H1 (cell line): ENCODE measurements around the gene SLC30A9. TPM values are rescaled to one million over a fixed set of nuclear protein-coding genes. Genes with fewer than 3 reads are reported as not detected.

ENCODE experiments used
- BCL11A ChIP-seq, 2 experiments: IDR thresholded peaks; one replicate each; pipeline ENCODE4 v1.6.1; 2011; ENCODE audit warnings: low read depth in 2 of 2, low read length in 2 of 2, mild to moderate bottlenecking in 2 of 2
- CTBP2 ChIP-seq: IDR thresholded peaks from 2 replicates; pipeline ENCODE4 v1.7.0; 2011; ENCODE audit warnings: borderline replicate concordance, mild to moderate bottlenecking, moderate library complexity, mixed read lengths, low read length; ENCODE audit not compliant: insufficient read depth, insufficient read length
- EZH2 ChIP-seq: fragments of 200-600 bp; sonication (generic); IDR thresholded peaks from 2 replicates; pipeline ENCODE4 v1.7.1; 2012; ENCODE audit warnings: low read depth, mild to moderate bottlenecking, moderate library complexity, low read length, inconsistent platforms; ENCODE audit not compliant: severe bottlenecking
- HDAC2 ChIP-seq, 2 experiments: fragments of 300-600 bp in 1 of 2; sonication (generic) in 1 of 2; IDR thresholded peaks; 2 replicates each; pipeline ENCODE4 v1.6.1; 2011 to 2012; ENCODE audit warnings: low read depth in 2 of 2, low read length in 2 of 2, mild to moderate bottlenecking in 2 of 2, moderate library complexity in 2 of 2, borderline replicate concordance in 1 of 2, inconsistent platforms in 1 of 2
- JUND ChIP-seq: IDR thresholded peaks from 2 replicates; pipeline ENCODE4 v1.6.1; 2011; ENCODE audit warnings: mild to moderate bottlenecking, improper control_type of control experiment, low read length
- SIN3A ChIP-seq, 2 experiments: IDR thresholded peaks in 1 of 2; conservative IDR thresholded peaks in 1 of 2; 2 replicates each; pipeline ENCODE4 v1.6.1; 2011 to 2012; ENCODE audit warnings: low read length in 2 of 2, improper control_type of control experiment in 1 of 2, low read depth in 1 of 2, mild to moderate bottlenecking in 1 of 2
- polyA plus RNA-seq, 7 experiments: library from polyadenylated mRNA; depleted of rRNA in 3 of 7; stranded (reverse) in 5 of 7; unstranded in 2 of 7; fragments of >200 nt in 5 of 7; fragments of 200-250 nt in 2 of 7; gene quantifications; 1 replicate in 5 of 7; 2 replicates in 1 of 7; 4 replicates in 1 of 7; pipeline versions ENCODE4 v1.2.1 to v1.2.3, GENCODE V29; 2011 to 2013; ENCODE audit warnings: missing spikeins in 2 of 7, mixed read lengths in 2 of 7
- total RNA-seq: library from RNA; stranded (reverse); fragmentation: NEBNext Ultra II Directional; extraction: Animal tissue kit (Norgen Biotek cat#: 25700); gene quantifications from 2 replicates; pipeline ENCODE4 v1.2.1, GENCODE V29; 2021

SLC30A9 gene
- total and polyA plus RNA-seq, 2 of the 8 experiments (the other 6 are each of a cell fraction or from before 2014, with no cell fraction given), result 41.2 to 67.2 TPM

DNA sequence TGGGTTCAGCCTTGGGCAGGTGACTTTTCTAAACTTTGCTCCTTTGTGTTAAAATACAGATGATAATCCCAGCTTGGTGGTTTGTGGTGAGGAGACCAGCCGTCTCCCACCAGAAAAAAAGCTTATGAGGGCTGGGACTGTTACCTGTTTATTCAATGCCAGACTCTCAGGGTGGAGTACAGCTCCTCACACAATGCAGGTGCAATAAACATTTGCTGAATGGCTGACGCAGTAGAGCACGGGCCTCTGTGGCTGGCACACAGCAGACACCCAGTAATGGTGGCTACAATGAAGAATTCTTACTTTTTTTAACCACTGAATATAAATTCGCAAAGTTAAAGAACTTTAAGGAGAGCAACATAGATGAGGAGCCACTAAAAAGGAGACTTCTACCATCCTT lies 131.9 kb downstream of the SLC30A9 start (continued):
- TF ChIP-seq BCL11A (IDR thresholded peaks at IDR 0.05; ENCODE audit: low read depth in 2 of 2, low read length in 2 of 2) (no peak), EZH2 (no peak), HDAC2 (IDR thresholded peaks at IDR 0.05; ENCODE audit: borderline replicate concordance in 1 of 2, low read depth in 2 of 2, low read length in 2 of 2) (no peak), CTBP2 (no peak), SIN3A (conservative IDR thresholded peaks at IDR 0.05 in 1 of 2, IDR thresholded peaks at IDR 0.05 in 1 of 2; ENCODE audit: low read depth in 1 of 2, low read length in 2 of 2) (no peak), JUND (no peak)
